ENCODE measurements around the gene PDIA6.
"Not testable (repeated sequence)": the region's sequence is repeated elsewhere in the genome, so short reads cannot be mapped to it uniquely, and the experiment has no call there.

The PDIA6 gene

DNA sequence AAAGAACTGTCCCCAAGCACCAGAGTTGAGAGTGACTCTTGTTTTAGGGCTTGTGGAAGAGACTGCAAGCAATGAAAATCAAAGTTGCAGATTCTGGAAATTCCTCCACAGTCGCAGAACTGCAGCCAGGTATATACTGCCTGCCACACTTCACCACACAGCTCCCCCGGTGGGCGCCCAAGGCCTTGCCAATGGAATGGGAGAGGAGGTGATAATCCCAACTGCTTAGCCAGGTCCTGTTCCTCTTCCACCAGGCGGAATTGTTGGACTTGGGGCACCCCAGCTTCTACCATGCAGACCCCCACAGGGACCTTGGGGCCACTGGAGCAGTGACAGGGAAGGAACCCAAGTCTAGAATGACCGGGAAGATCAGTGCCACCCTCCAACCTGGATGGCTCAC is 4.8 kb upstream of the PDIA6 start:
- DNase-seq = no peak
- in situ Hi-C loops (cut with HindIII; ENCODE audit: low pct_ligation_motif_present, low pct_unique_long_range_greater_than_20kb, low sequenced_read_pairs) = no loop called here

GRCh38 chr2:10814571-10815331 is 2.2 kb upstream of the PDIA6 start:
- DNase-seq = no peak
- in situ Hi-C loops (cut with HindIII; ENCODE audit: low pct_ligation_motif_present, low pct_unique_long_range_greater_than_20kb, low sequenced_read_pairs) = no loop called here

- in situ Hi-C loops (cut with HindIII; ENCODE audit: low pct_ligation_motif_present, low pct_unique_long_range_greater_than_20kb, low sequenced_read_pairs) = no loop called here
These were observed 1.6 kb upstream of the PDIA6 start for GRCh38 chr2:10814142-10814541.

GRCh38 chr2:10813163-10814138 is 866 bp upstream of the PDIA6 start:
- in situ Hi-C loops (cut with HindIII; ENCODE audit: low pct_ligation_motif_present, low pct_unique_long_range_greater_than_20kb, low sequenced_read_pairs) = not testable (repeated sequence)

More at GRCh38 chr2:10814142-10814541, 1.6 kb upstream of the PDIA6 start:
- no peak for DNase-seq

DNA sequence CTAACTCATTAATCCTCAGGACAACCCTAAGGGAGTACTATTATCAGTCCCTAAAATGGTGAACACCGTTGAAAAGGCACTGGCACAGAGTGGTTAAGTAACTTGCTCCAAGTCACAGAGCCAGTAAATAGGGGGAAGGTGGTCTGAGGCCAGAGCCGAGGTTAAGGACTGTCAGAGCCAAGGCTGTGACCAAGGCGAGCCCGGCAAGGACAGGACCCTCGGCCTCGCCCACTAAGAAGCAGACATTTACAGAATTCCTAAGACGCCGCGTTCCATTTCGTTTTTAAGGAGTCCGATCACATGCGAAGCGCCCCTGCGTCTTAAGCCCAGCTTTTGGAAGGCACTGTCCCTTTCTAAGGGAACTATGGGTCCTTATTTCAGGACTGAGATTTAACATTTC is 1.1 kb downstream of the PDIA6 start:
- DNase-seq = no peak
- in situ Hi-C loops (cut with HindIII; ENCODE audit: low pct_ligation_motif_present, low pct_unique_long_range_greater_than_20kb, low sequenced_read_pairs) = no loop called here

More at GRCh38 chr2:10813163-10814138, 866 bp upstream of the PDIA6 start:
- not testable (repeated sequence) for DNase-seq

GRCh38 chr2:10810202-10811161 is 2.1 kb downstream of the PDIA6 start:
- DNase-seq = no peak
- in situ Hi-C loops (cut with HindIII; ENCODE audit: low pct_ligation_motif_present, low pct_unique_long_range_greater_than_20kb, low sequenced_read_pairs) = no loop called here

- in situ Hi-C loops (cut with HindIII; ENCODE audit: low pct_ligation_motif_present, low pct_unique_long_range_greater_than_20kb, low sequenced_read_pairs) = no loop called here
- no peak for DNase-seq
These were observed 6.0 kb downstream of the PDIA6 start for GRCh38 chr2:10806543-10806942.

DNA sequence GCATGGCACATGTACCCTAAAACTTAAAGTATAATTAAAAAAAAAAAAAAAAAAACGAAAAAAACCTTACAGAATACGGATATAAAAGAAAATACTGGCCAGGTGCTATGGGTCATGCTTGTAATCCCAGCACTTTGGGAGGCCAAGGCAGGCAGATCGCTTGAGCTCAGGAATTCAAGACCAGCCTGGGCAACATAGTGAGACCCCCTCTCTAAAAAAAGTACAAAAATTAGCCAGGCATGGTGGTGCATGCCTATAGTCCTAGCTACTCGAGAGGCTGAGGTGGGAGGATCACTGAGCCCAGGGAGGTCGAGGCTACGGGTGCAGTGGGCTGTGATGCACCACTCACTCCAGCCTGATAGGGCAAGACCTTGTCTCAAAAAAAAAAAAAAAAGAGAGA is 6.6 kb downstream of the PDIA6 start:
- in situ Hi-C loops (cut with HindIII; ENCODE audit: low pct_ligation_motif_present, low pct_unique_long_range_greater_than_20kb, low sequenced_read_pairs); DNase-seq: not testable (repeated sequence)

GRCh38 chr2:10802657-10803056 is 9.9 kb downstream of the PDIA6 start:
- in situ Hi-C loops (cut with HindIII; ENCODE audit: low pct_ligation_motif_present, low pct_unique_long_range_greater_than_20kb, low sequenced_read_pairs) = no loop called here

DNA sequence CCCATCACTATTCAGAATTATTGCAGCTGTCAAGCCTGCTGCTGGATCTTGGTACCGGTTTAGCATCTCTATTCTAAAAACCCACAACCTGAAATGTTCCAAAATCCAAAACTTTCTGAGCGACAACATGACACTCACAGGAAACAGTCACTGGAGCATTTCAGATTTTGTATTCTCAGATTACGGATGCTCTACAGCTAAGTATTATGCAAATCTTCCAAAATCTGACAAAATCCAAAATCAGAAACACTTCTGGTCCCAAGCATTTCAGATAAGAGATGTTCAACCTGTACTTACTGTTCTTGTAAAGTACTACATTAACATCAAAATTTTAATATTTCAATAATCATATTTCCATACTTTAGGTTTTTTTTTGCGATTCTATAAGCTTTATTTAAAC is 12.4 kb downstream of the PDIA6 start:
- in situ Hi-C loops (cut with HindIII; ENCODE audit: low pct_ligation_motif_present, low pct_unique_long_range_greater_than_20kb, low sequenced_read_pairs) = no loop called here
- no peak for DNase-seq

More at GRCh38 chr2:10802657-10803056, 9.9 kb downstream of the PDIA6 start:
- DNase-seq = no peak

GRCh38 chr2:10798783-10799182 is 13.8 kb downstream of the PDIA6 start:
- no peak for DNase-seq
- in situ Hi-C loops (cut with HindIII; ENCODE audit: low pct_ligation_motif_present, low pct_unique_long_range_greater_than_20kb, low sequenced_read_pairs) = no loop called here

DNA sequence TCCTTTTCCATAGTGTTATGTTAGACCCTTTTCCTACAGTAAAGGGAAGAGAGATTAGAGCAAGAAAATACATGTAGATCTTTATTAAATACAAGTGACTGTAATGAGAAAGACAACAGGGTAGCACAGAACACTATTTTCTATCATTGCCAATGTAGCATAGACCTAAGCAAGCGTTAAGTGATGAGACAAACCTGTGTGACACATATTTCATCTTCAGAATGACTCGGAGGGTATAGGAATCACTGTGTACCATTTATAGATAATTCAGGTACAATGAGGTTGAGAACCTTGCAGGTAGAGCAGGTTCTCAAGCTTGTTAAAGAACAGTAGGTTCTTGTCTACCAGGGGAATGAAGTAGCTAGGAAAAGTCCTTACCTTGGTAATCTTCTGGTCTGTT is 15.9 kb downstream of the PDIA6 start:
- no peak for DNase-seq
- in situ Hi-C loops (cut with HindIII; ENCODE audit: low pct_ligation_motif_present, low pct_unique_long_range_greater_than_20kb, low sequenced_read_pairs) = no loop called here

GRCh38 chr2:10795508-10796046 is 17.0 kb downstream of the PDIA6 start:
- in situ Hi-C loops (cut with HindIII; ENCODE audit: low pct_ligation_motif_present, low pct_unique_long_range_greater_than_20kb, low sequenced_read_pairs) = no loop called here
- no peak for DNase-seq

DNA sequence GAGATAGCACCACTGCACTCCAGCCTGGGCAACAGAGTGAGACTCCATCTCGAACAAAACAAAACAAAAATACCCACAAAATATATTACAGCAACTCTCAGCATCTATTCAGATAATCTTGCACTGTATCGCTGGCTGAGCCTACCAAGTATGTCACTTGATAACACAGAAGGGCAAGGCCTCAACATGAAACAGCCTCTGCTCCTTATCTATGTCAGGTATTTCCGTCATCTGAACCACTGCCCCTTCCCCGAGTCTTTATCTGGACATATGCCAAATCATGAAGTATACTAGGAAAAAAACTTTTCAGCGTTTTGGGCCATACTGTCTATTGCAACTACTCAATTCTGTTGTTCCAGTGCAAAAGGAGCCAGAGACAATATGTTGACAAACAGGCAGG is 17.7 kb downstream of the PDIA6 start:
- no peak for DNase-seq
- in situ Hi-C loops (cut with HindIII; ENCODE audit: low pct_ligation_motif_present, low pct_unique_long_range_greater_than_20kb, low sequenced_read_pairs) = no loop called here

GRCh38 chr2:10793816-10794215 is 18.8 kb downstream of the PDIA6 start:
- in situ Hi-C loops (cut with HindIII; ENCODE audit: low pct_ligation_motif_present, low pct_unique_long_range_greater_than_20kb, low sequenced_read_pairs) = no loop called here
- no peak for DNase-seq

GRCh38 chr2:10792660-10793400 is 19.8 kb downstream of the PDIA6 start:
- in situ Hi-C loops (cut with HindIII; ENCODE audit: low pct_ligation_motif_present, low pct_unique_long_range_greater_than_20kb, low sequenced_read_pairs) = no loop called here
- no peak for DNase-seq

DNA sequence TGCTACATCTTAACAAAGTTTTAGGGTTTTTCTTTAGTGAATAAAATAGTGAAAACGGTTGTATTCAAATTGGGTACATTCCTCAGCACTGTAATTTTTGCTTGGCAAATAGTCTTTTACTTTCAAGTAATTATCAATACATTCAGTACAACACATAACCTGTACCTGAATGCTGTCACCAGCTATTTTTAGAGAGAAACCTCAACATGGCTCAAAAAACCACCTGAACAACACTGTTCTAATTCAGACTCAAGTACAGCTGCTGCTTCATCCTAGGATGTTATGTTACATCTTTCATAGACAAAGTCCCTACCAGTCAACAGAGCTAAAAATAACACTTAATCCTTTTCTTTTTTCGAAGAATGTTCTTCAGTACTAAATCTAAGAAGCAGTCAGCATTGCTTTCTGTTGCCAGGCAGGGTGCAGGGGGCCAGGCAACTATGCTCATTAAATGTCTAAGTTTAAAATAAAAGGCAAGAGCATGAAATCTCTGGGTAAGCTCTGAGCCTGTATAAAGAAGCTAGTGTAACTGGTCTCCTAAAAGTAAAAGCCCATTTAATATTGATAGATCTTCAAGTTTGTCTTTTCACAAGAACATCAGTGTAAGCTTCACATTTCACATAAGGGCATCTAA is 20.5 kb downstream of the PDIA6 start:
- in situ Hi-C loops (cut with HindIII; ENCODE audit: low pct_ligation_motif_present, low pct_unique_long_range_greater_than_20kb, low sequenced_read_pairs) = no loop called here
- no peak for DNase-seq
